ENCODE results near the gene CNNM3. TPM values are rescaled to one million over a fixed set of nuclear protein-coding genes. Genes with fewer than 3 reads are reported as not detected.

Gene CNNM3
- total RNA-seq, 4 donors from 2014 or later = 15.4 to 30.0 (median 18.8) TPM

- TF ChIP-seq POLR2A (IDR thresholded peaks at IDR 0.05) (no peak), CTCF (IDR thresholded peaks at IDR 0.05) (no peak)
- no peak for DNase-seq (ENCODE audit: low spot score in 2 of 2)
Measured at GRCh38 chr2:96880891-96881273, 64.8 kb downstream of the CNNM3 start.

GRCh38 chr2:96881349-96882195 is 65.5 kb downstream of the CNNM3 start:
- intact Hi-C loops (cut with DNase I; ENCODE audit: low total_unique reads) = no loop called here
- no peak for TF ChIP-seq CTCF (IDR thresholded peaks at IDR 0.05)
- TF ChIP-seq POLR2A (IDR thresholded peaks at IDR 0.05) = no peak
- H3K4me3 ChIP-seq (ENCODE audit: low read depth, poor library complexity, severe bottlenecking) = no peak overlapping the region
- WGBS, 2 donors = 56 to 59% methylated on average over 9 to 10 of the region's 10 CpGs
- no peak for DNase-seq (ENCODE audit: low spot score in 2 of 2)

More at GRCh38 chr2:96880891-96881273, 64.8 kb downstream of the CNNM3 start:
- intact Hi-C loops (cut with DNase I; ENCODE audit: low total_unique reads) = no loop called here
- no peak overlapping the region for H3K4me3 ChIP-seq (ENCODE audit: low read depth, poor library complexity, severe bottlenecking)
- WGBS, 2 donors = 83 to 92% methylated on average over 6 of the region's 6 CpGs

- no peak overlapping the region for H3K4me3 ChIP-seq (ENCODE audit: low read depth, poor library complexity, severe bottlenecking)
- intact Hi-C loops (cut with DNase I; ENCODE audit: low total_unique reads) = no loop called here
- DNase-seq (ENCODE audit: low spot score in 2 of 2) = no peak
- 15 to 64% methylated on average over 9 to 12 of the region's 12 CpGs for WGBS, 2 donors
- TF ChIP-seq POLR2A (IDR thresholded peaks at IDR 0.05) (no peak), CTCF (IDR thresholded peaks at IDR 0.05) (no peak)
Measured at GRCh38 chr2:96882230-96882629, 66.2 kb downstream of the CNNM3 start.

- TF ChIP-seq CTCF (IDR thresholded peaks at IDR 0.05) = no peak
- no peak for TF ChIP-seq POLR2A (IDR thresholded peaks at IDR 0.05)
- WGBS, 2 donors = 58 to 67% methylated on average over 8 of the region's 8 CpGs
Measured at GRCh38 chr2:96882906-96883305, 66.8 kb downstream of the CNNM3 start.

GRCh38 chr2:96883306-96883705 is 67.2 kb downstream of the CNNM3 start:
- intact Hi-C loops (cut with DNase I; ENCODE audit: low total_unique reads) = no loop called here
- TF ChIP-seq POLR2A (IDR thresholded peaks at IDR 0.05) (no peak), CTCF (IDR thresholded peaks at IDR 0.05) (no peak)
- DNase-seq (ENCODE audit: low spot score in 2 of 2) = no peak
- WGBS, 2 donors = 79% methylated on average over 7 to 9 of the region's 9 CpGs
- no peak overlapping the region for H3K4me3 ChIP-seq (ENCODE audit: low read depth, poor library complexity, severe bottlenecking)

More at GRCh38 chr2:96882906-96883305, 66.8 kb downstream of the CNNM3 start:
- intact Hi-C loops (cut with DNase I; ENCODE audit: low total_unique reads) = no loop called here
- H3K4me3 ChIP-seq (ENCODE audit: low read depth, poor library complexity, severe bottlenecking) = no peak overlapping the region
- no peak for DNase-seq (ENCODE audit: low spot score in 2 of 2)

MicroRNA genes within 50 kb of the gene (microRNA counts, 767-probe panel; counts per million panel counts)
- 0 to 358 counts per million in 2 donors for microRNA hsa-miR-3127-5p

Small RNAs within 50 kb of the gene (microRNA-seq; reads per million reads assigned to microRNA genes)
- gene MIR3127 (ENCODE audit: borderline number of aligned reads in 1 of 2, borderline replicate concordance in 2 of 2) = 0.68 to 2.3 reads per million in 2 donors

Other genes starting within 250 kb of the CNNM3 start
- 10 to 100 TPM; 20.1 to 39.6 (median 36.0) TPM for gene KANSL3, start 178.0 kb upstream of the CNNM3 start, total RNA-seq
- not detected for gene FER1L5, start 173.5 kb upstream of the CNNM3 start, total RNA-seq
- 10 to 100 TPM; 17.2 to 21.5 (median 19.1) TPM for gene LMAN2L, start 76.2 kb upstream of the CNNM3 start, total RNA-seq
- gene CNNM4, start 55.4 kb upstream of the CNNM3 start, total RNA-seq = 10 to 100 TPM; 17.4 to 29.1 (median 22.2) TPM
- gene ANKRD23, start 27.8 kb downstream of the CNNM3 start, total RNA-seq = 10 to 100 TPM in 1 of 4 donors, 1 to 10 TPM in 3; 4.9 to 12.4 (median 8.8) TPM
- 10 to 100 TPM in 3 of 4 donors, 1 to 10 TPM in 1; 7.6 to 15.3 (median 14.4) TPM for gene ANKRD39, start 41.7 kb downstream of the CNNM3 start, total RNA-seq
- gene SEMA4C, start 53.8 kb downstream of the CNNM3 start, total RNA-seq = 10 to 100 TPM; 23.5 to 42.7 (median 30.2) TPM
- gene FAM178B, start 170.3 kb downstream of the CNNM3 start, total RNA-seq = 1 to 10 TPM in 3 of 4 donors, not detected in 1; 1.4 to 2.8 (median 2.8) TPM

All from lower leg skin (tissue), 4 donors.